Frontal cortex (tissue), 4 donors: Measurements from ENCODE around the gene NFATC1. TPM values are rescaled to one million over a fixed set of nuclear protein-coding genes. Genes with fewer than 3 reads are reported as not detected.

Experiments used
- DNase-seq, 2 donors: peaks; one replicate each; pipeline ENCODE4 v3.0.0; 2012; ENCODE audit warnings: low spot score in 2 of 2
- FAIRE-seq: peaks from 2 replicates; lab custom pipeline; 2012; peaks lifted over from hg19 to GRCh38; lab: Jason Lieb, UNC
- total RNA-seq: library from RNA; depleted of rRNA; stranded (reverse); fragments of >200 nt; gene quantifications from one replicate; pipeline ENCODE4 v1.2.3, GENCODE V29; 2014
- donor health status: control.
- donor health status: control.
- donor health status: control.

Gene NFATC1
- total RNA-seq, 1 donor from 2014 or later = 0.41 TPM

GRCh38 chr18:79523736-79524180 lies 128.0 kb downstream of the NFATC1 start:
- DNase-seq (no peak), FAIRE-seq (no peak)

GRCh38 chr18:79524181-79525078 lies 128.7 kb downstream of the NFATC1 start:
- DNase-seq (no peak), FAIRE-seq (no peak)

- FAIRE-seq (no peak), DNase-seq (peak; percentile 67 to 76)
Observed at GRCh38 chr18:79525556-79526467, 130.1 kb downstream of the NFATC1 start.

- DNase-seq (no peak), FAIRE-seq (no peak)
Observed at GRCh38 chr18:79526468-79527460, 131.0 kb downstream of the NFATC1 start.

- DNase-seq (no peak), FAIRE-seq (no peak)
Observed at GRCh38 chr18:79527656-79528315, 132.1 kb downstream of the NFATC1 start.

- no peak for FAIRE-seq
Observed at GRCh38 chr18:79528316-79528695, 132.6 kb downstream of the NFATC1 start.

GRCh38 chr18:79528846-79529245 lies 133.1 kb downstream of the NFATC1 start:
- no peak for FAIRE-seq
- DNase-seq = peak; percentile 81 to 84

More at GRCh38 chr18:79528316-79528695, 132.6 kb downstream of the NFATC1 start:
- DNase-seq = no peak

GRCh38 chr18:79529296-79529695 lies 133.6 kb downstream of the NFATC1 start:
- no peak for FAIRE-seq
- DNase-seq = no peak

- DNase-seq (no peak), FAIRE-seq (no peak)
Observed at GRCh38 chr18:79529991-79530390, 134.3 kb downstream of the NFATC1 start.

- no peak for FAIRE-seq
- DNase-seq = no peak
Observed at GRCh38 chr18:79530821-79531220, 135.1 kb downstream of the NFATC1 start.

GRCh38 chr18:79531386-79531785 lies 135.7 kb downstream of the NFATC1 start:
- FAIRE-seq (no peak), DNase-seq (no peak)

- no peak for DNase-seq
- no peak for FAIRE-seq
Observed at GRCh38 chr18:79531926-79532312, 136.2 kb downstream of the NFATC1 start.

- DNase-seq (no peak), FAIRE-seq (no peak)
Observed at GRCh38 chr18:79532313-79533007, 136.7 kb downstream of the NFATC1 start.

- FAIRE-seq (no peak), DNase-seq (no peak)
Observed at GRCh38 chr18:79533146-79533545, 137.4 kb downstream of the NFATC1 start.

GRCh38 chr18:79533591-79533990 lies 137.9 kb downstream of the NFATC1 start:
- FAIRE-seq (no peak), DNase-seq (no peak)

- no peak for DNase-seq
- no peak for FAIRE-seq
Observed at GRCh38 chr18:79534356-79534755, 138.6 kb downstream of the NFATC1 start.

GRCh38 chr18:79537758-79538157 lies 142.0 kb downstream of the NFATC1 start:
- no peak for DNase-seq

GRCh38 chr18:79538635-79539034 lies 142.9 kb downstream of the NFATC1 start:
- DNase-seq (no peak), FAIRE-seq (no peak)

More at GRCh38 chr18:79537758-79538157, 142.0 kb downstream of the NFATC1 start:
- no peak for FAIRE-seq
